GM19240 (cell line): Measurements from ENCODE around the gene ACOT8.
"Not testable (repeated sequence)": the region's sequence is repeated elsewhere in the genome, so short reads cannot be mapped to it uniquely, and the experiment has no call there.

Experiments
- DNase-seq: peaks from one replicate; pipeline ENCODE4 v3.0.0; 2011; ENCODE audit warnings: low spot score; ENCODE audit not compliant: insufficient read length

ACOT8 gene

DNA sequence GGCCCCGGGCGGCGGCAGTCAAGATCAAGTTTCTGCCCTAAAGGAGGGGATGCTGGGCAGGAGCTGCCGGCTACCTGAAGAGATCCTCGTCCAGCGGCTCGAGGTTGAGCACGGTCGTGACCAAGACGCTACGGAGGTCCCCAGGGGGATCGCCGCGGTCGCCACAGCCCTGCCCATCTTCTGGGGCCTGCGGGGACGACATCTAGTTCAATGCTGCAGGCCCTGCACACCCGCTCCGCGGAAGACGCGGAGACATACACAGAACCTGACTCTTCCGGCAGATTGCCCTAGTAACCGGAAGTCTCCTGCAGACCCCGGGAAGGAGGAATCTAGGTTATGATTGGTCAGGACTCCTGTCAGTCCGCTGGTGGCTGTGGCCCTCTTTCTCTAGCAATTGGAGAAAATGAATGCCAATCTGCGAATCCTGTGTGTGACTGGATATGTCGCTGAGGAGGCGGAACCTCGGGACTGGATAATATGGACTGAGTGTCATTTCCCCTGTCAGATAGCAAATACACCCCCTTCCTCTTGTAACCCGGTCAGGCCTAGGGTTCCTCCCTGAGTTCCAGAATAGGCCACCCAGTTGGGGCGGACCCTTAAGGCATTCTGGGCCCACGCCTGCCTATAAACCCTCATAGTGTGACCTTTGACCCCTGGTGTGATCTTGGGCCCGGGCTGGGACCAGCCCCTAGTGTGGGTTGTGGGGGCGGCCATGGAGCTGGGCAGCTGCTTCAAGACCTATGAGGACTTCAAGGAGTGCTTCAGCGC is at the start of gene ACOT8, which contains the start of gene ZSWIM3:
Gene ACOT8, minus strand, starts transcription at position 279 of the 768 bp plus-strand sequence. Its CDS starts 77 bp downstream, at position 202.
Gene ZSWIM3, plus strand, starts transcription at position 501 of the 768 bp plus-strand sequence. Its CDS starts 212 bp downstream, at position 713.
- peak; percentile 96 for DNase-seq

- DNase-seq: no peak
Measured at GRCh38 chr20:45905505-45906079, 48.4 kb upstream of the ACOT8 start.

- DNase-seq: no peak
Measured at GRCh38 chr20:45904583-45905504, 47.7 kb upstream of the ACOT8 start.

DNA sequence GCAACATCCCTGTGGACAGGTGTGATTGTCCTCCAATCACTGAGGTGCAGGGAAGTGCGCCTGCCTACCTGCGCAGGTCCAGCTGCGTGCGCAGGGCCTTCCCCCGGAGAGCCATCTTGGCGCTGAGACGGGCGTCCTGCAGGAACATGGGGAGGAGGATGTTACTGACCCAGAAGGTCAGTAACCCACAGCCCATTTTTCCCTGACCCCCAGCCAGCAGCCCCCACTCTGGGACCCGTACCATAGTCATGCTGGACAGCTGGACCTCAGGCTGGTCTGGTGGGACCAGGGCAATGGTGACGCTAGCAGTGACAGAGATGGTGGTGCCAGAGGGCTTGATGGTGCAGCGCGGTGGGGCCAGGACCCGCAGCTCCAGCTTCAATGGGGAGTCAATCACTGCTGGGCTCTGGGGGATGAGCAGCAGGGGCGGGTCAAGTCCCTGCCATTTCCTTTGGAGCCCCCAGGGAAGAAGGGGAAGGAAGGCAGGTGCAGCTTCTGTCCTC is 45.1 kb upstream of the ACOT8 start:
- no peak for DNase-seq

- not testable (repeated sequence) for DNase-seq
Measured at GRCh38 chr20:45901332-45901731, 44.1 kb upstream of the ACOT8 start.

GRCh38 chr20:45899046-45899835 is 42.0 kb upstream of the ACOT8 start:
- DNase-seq: no peak

GRCh38 chr20:45898285-45898684 is 41.1 kb upstream of the ACOT8 start:
- DNase-seq: no peak

GRCh38 chr20:45897692-45898091 is 40.5 kb upstream of the ACOT8 start:
- no peak for DNase-seq

GRCh38 chr20:45897289-45897688 is 40.1 kb upstream of the ACOT8 start:
- no peak for DNase-seq

GRCh38 chr20:45896641-45897161 is 39.5 kb upstream of the ACOT8 start:
- no peak for DNase-seq

- DNase-seq: no peak
Measured at GRCh38 chr20:45894797-45895196, 37.6 kb upstream of the ACOT8 start.

DNA sequence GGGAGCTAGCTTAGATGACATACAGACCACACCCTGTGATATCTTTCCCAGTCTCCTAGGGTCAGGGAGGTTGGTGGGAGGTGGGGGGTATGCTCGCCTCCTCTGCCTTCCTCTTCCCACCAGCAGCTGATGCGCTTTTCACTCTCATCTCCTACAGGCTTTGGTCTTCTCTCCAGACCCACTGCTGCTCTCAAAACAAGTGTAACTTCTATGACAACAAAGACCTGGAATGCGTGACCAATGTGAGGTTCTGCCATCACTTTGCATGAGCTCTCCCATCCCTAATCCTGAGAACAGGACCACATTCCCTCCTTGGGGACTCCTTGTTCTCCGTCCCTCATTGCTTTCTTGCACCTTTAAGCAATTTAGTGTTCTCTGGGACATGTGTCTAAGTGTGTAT is 36.6 kb upstream of the ACOT8 start:
- DNase-seq: no peak

DNA sequence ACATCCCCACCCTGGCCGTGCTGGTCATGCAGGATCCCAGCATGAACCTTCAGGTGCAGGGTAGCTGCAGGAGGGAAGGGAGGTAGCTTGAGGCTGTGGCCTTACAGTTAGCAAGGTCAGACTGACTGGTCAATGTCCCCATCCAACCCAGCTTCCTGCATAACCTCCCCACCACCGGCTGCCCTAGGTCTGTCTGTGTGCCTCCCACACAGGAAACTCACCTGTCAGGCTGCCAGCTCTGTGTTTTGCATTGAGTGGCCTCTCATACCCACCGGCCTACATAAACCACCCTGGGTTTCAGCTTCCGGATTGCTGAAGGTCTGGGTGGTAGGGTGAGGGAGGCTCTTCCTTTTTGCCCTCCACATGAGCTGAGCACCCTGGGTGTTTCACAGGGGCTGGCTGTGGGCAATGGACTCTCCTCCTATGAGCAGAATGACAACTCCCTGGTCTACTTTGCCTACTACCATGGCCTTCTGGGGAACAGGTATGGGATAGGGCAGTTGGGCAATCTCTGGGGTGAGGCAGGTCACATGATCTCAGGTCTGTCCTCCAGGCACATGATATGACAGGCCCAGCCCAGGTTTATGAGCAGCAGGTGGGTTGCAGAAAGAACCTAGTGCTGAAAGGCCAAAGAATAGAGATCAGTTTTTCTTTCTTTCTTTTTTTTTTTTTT is 35.8 kb upstream of the ACOT8 start:
- no peak for DNase-seq

GRCh38 chr20:45892049-45892825 is 35.0 kb upstream of the ACOT8 start:
- no peak for DNase-seq

GRCh38 chr20:45890985-45891983 is 34.1 kb upstream of the ACOT8 start, which contains the start of the genes CTSA and NEURL2:
Gene CTSA, plus strand, starts transcription at chr20:45891335. Its CDS starts 234 bp downstream, at chr20:45891569.
Gene NEURL2, minus strand, starts transcription at chr20:45891208. Its CDS starts 217 bp downstream, at chr20:45890991.
- DNase-seq: peak; percentile 89

DNA sequence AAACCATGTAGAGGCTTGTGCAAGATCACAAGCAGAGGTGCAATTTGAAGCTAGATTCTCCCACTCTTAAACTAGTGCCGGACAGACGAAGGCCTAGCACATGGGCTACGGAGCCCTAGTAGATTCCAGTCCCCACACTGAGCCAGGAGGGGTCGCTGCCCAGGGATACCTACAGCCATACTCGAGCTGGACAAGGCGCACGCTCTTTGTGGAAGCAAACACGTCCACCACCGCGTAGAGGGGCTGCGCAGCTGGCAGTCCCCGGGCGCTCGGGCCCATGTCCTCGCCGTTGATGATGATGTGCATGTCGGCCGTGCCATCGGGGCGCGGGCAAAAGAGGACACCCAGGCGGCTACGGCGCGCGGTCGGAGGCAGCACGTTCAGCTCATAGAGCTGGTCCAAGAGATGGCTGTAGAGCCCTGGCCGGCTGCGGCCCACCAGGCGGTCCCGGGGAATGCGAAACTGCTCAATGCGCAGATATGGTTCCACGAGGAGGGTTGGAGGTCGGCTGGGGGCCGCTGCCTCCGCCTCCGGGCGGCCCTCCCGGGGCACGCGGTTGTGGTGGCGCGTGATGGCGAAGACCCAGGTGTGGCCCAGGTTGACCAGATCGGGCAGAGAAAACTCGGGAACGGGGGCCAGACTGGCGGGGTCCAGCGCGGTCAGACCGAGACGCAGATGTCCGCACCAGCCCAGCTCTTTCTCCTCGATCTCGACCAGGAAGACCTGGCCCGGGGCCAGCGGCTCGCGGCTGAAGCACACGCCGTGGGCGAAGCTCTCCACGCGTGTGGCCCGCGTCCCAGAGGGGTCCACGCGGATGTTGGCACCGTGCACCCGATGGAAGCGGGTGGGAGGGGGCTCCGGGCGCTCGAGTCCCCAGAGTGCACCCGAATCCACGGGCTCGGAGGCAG is 33.1 kb upstream of the ACOT8 start:
- DNase-seq: no peak

- DNase-seq: no peak
Measured at GRCh38 chr20:45888681-45889080, 31.5 kb upstream of the ACOT8 start.
